Measurements from ENCODE around the gene DZIP3. TPM values are rescaled to one million over a fixed set of nuclear protein-coding genes. Genes with fewer than 3 reads are reported as not detected.

Gene DZIP3
- total and polyA plus RNA-seq, 10 of the 15 experiments (the other 5 are each of a cell fraction or from before 2014, with no cell fraction given): 4.3 to 15.6 (median 9.2) TPM

DNA sequence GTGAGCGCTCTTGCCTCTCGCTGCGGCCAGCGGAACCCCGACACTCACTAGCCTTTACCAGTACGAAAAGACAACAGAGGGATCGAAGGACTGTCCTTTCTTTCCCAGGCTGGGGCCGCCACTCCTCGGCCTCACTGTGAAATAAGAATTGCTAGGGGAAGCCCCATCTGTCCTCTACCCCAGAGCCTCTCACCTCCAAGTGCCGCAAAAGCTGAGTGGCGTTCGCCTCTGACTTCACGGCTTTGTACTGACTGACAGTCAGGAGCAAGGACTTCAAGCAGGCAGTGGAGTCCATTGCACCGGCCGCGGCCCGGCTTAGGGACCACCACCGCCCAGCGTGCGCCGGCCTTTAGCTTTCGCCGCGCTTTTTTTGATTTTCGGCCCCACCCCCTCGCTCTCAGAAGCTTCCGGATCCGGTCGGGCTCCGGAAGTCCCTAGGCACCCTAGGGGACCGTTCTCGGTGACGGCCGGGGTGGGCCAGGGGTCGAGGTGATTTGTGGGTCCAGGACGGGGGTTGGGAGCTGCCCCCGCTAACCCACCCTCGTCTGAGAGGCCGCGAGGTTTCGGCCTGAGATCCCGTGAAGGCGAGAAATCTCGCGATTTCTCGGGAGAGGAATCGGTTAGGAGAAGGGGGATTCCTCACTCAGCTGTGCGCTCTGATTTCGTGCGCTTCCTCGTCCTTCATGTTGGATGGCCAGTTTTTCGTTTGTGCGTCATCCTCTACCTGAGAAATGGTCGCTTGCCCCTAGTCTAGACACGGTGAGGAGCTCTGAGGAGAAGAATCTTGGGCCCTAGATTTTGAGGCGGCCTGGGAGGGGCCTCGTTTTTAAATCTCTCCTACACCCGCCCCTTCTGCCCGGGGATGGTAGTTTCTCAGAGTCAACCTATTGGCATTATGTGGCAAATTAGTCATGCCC lies at the start of gene DZIP3, which contains the start of gene CIP2A (continued):
- TF ChIP-seq, protein P1, sequence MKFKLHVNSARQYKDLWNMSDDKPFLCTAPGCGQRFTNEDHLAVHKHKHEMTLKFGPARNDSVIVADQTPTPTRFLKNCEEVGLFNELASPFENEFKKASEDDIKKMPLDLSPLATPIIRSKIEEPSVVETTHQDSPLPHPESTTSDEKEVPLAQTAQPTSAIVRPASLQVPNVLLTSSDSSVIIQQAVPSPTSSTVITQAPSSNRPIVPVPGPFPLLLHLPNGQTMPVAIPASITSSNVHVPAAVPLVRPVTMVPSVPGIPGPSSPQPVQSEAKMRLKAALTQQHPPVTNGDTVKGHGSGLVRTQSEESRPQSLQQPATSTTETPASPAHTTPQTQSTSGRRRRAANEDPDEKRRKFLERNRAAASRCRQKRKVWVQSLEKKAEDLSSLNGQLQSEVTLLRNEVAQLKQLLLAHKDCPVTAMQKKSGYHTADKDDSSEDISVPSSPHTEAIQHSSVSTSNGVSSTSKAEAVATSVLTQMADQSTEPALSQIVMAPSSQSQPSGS (IDR thresholded peaks at IDR 0.05; ENCODE audit: low read length): peak; percentile 22
- TF ChIP-seq ZSCAN29 (IDR thresholded peaks at IDR 0.05) (no peak), SMARCA5 (IDR thresholded peaks at IDR 0.05) (no peak), KDM1A (IDR thresholded peaks at IDR 0.05; ENCODE audit: borderline replicate concordance) (no peak), WRNIP1 (IDR thresholded peaks at IDR 0.05; ENCODE audit: borderline replicate concordance, low read depth, low read length) (no peak), BCL11A (IDR thresholded peaks at IDR 0.05; ENCODE audit: low read depth, low read length) (0 out of 2 replicates have a peak, but pooled peaks have one; percentile 1), SMAD1 (IDR thresholded peaks at IDR 0.05; ENCODE audit: low read depth, partially characterized antibody) (peak; percentile 24), LARP7 (IDR thresholded peaks at IDR 0.05) (0 out of 2 replicates have a peak, but pooled peaks have one; percentile 66), GATAD2B (conservative IDR thresholded peaks at IDR 0.05; ENCODE audit: low read depth) (peak; percentile 82), STAT3 (IDR thresholded peaks at IDR 0.05; ENCODE audit: low read depth, low read length) (no peak), ESRRA (IDR thresholded peaks at IDR 0.05; ENCODE audit: low read length) (no peak), EED (IDR thresholded peaks at IDR 0.05; ENCODE audit: low read depth) (no peak), NR2F1 (conservative IDR thresholded peaks at IDR 0.05) (peak; percentile 93)
- TF ChIP-seq, protein P2, sequence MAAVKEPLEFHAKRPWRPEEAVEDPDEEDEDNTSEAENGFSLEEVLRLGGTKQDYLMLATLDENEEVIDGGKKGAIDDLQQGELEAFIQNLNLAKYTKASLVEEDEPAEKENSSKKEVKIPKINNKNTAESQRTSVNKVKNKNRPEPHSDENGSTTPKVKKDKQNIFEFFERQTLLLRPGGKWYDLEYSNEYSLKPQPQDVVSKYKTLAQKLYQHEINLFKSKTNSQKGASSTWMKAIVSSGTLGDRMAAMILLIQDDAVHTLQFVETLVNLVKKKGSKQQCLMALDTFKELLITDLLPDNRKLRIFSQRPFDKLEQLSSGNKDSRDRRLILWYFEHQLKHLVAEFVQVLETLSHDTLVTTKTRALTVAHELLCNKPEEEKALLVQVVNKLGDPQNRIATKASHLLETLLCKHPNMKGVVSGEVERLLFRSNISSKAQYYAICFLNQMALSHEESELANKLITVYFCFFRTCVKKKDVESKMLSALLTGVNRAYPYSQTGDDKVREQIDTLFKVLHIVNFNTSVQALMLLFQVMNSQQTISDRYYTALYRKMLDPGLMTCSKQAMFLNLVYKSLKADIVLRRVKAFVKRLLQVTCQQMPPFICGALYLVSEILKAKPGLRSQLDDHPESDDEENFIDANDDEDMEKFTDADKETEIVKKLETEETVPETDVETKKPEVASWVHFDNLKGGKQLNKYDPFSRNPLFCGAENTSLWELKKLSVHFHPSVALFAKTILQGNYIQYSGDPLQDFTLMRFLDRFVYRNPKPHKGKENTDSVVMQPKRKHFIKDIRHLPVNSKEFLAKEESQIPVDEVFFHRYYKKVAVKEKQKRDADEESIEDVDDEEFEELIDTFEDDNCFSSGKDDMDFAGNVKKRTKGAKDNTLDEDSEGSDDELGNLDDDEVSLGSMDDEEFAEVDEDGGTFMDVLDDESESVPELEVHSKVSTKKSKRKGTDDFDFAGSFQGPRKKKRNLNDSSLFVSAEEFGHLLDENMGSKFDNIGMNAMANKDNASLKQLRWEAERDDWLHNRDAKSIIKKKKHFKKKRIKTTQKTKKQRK (IDR thresholded peaks at IDR 0.05; ENCODE audit: low read depth, low read length): no peak
- TF ChIP-seq, protein P3, sequence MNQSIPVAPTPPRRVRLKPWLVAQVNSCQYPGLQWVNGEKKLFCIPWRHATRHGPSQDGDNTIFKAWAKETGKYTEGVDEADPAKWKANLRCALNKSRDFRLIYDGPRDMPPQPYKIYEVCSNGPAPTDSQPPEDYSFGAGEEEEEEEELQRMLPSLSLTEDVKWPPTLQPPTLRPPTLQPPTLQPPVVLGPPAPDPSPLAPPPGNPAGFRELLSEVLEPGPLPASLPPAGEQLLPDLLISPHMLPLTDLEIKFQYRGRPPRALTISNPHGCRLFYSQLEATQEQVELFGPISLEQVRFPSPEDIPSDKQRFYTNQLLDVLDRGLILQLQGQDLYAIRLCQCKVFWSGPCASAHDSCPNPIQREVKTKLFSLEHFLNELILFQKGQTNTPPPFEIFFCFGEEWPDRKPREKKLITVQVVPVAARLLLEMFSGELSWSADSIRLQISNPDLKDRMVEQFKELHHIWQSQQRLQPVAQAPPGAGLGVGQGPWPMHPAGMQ (IDR thresholded peaks at IDR 0.05; ENCODE audit: borderline replicate concordance): peak; percentile 69; the same call in 1 of the 2 replicates
- TF ChIP-seq, protein P4, sequence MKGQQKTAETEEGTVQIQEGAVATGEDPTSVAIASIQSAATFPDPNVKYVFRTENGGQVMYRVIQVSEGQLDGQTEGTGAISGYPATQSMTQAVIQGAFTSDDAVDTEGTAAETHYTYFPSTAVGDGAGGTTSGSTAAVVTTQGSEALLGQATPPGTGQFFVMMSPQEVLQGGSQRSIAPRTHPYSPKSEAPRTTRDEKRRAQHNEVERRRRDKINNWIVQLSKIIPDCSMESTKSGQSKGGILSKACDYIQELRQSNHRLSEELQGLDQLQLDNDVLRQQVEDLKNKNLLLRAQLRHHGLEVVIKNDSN (IDR thresholded peaks at IDR 0.05; ENCODE audit: borderline replicate concordance, extremely low read length, insufficient read depth, low read depth, low read length): no peak
- TF ChIP-seq, protein P5, sequence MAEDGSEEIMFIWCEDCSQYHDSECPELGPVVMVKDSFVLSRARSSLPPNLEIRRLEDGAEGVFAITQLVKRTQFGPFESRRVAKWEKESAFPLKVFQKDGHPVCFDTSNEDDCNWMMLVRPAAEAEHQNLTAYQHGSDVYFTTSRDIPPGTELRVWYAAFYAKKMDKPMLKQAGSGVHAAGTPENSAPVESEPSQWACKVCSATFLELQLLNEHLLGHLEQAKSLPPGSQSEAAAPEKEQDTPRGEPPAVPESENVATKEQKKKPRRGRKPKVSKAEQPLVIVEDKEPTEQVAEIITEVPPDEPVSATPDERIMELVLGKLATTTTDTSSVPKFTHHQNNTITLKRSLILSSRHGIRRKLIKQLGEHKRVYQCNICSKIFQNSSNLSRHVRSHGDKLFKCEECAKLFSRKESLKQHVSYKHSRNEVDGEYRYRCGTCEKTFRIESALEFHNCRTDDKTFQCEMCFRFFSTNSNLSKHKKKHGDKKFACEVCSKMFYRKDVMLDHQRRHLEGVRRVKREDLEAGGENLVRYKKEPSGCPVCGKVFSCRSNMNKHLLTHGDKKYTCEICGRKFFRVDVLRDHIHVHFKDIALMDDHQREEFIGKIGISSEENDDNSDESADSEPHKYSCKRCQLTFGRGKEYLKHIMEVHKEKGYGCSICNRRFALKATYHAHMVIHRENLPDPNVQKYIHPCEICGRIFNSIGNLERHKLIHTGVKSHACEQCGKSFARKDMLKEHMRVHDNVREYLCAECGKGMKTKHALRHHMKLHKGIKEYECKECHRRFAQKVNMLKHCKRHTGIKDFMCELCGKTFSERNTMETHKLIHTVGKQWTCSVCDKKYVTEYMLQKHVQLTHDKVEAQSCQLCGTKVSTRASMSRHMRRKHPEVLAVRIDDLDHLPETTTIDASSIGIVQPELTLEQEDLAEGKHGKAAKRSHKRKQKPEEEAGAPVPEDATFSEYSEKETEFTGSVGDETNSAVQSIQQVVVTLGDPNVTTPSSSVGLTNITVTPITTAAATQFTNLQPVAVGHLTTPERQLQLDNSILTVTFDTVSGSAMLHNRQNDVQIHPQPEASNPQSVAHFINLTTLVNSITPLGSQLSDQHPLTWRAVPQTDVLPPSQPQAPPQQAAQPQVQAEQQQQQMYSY (CRISPR knock-in tag; IDR thresholded peaks at IDR 0.05): no peak
